GM18520 (cell line): ENCODE measurements around the gene NXN.
"Not testable (repeated sequence)": the region's sequence is repeated elsewhere in the genome, so short reads cannot be mapped to it uniquely, and the experiment has no call there.

Source experiments
- ATAC-seq: cut with Tn5 transposase; IDR thresholded peaks from one replicate; pipeline ENCODE4 v1.9.1; 2021; ENCODE audit not compliant: unreplicated experiment

The NXN gene

GRCh38 chr17:867896-868489 is 111.6 kb downstream of the NXN start:
- ATAC-seq, result no peak

- not testable (repeated sequence) for ATAC-seq
Measured at GRCh38 chr17:867238-867637, 112.3 kb downstream of the NXN start.

GRCh38 chr17:866568-867103 is 112.9 kb downstream of the NXN start:
- no peak for ATAC-seq

GRCh38 chr17:864315-864714 is 115.3 kb downstream of the NXN start:
- ATAC-seq, result no peak

GRCh38 chr17:863880-864279 is 115.7 kb downstream of the NXN start:
- no peak for ATAC-seq

GRCh38 chr17:862582-862981 is 117.0 kb downstream of the NXN start:
- no peak for ATAC-seq

GRCh38 chr17:861364-861763 is 118.2 kb downstream of the NXN start:
- ATAC-seq, result no peak

GRCh38 chr17:860805-861204 is 118.8 kb downstream of the NXN start:
- no peak for ATAC-seq

- no peak for ATAC-seq
Measured at GRCh38 chr17:859824-860195, 119.8 kb downstream of the NXN start.

GRCh38 chr17:859061-859823 is 120.3 kb downstream of the NXN start:
- ATAC-seq, result no peak

GRCh38 chr17:856149-856548 is 123.4 kb downstream of the NXN start:
- no peak for ATAC-seq

- ATAC-seq, result no peak
Measured at GRCh38 chr17:855569-855968, 124.0 kb downstream of the NXN start.

GRCh38 chr17:852850-853249 is 126.7 kb downstream of the NXN start:
- ATAC-seq, result not testable (repeated sequence)

GRCh38 chr17:852349-852748 is 127.2 kb downstream of the NXN start:
- ATAC-seq, result no peak

- no peak for ATAC-seq
Measured at GRCh38 chr17:851924-852323, 127.7 kb downstream of the NXN start.

GRCh38 chr17:850851-851763 is 128.5 kb downstream of the NXN start:
- no peak for ATAC-seq

- ATAC-seq, result no peak
Measured at GRCh38 chr17:850086-850850, 129.3 kb downstream of the NXN start.

- no peak for ATAC-seq
Measured at GRCh38 chr17:848402-848801, 131.2 kb downstream of the NXN start.

GRCh38 chr17:846901-847843 is 132.4 kb downstream of the NXN start:
- no peak for ATAC-seq

GRCh38 chr17:841313-841712 is 138.3 kb downstream of the NXN start:
- ATAC-seq, result no peak
